ENCODE results near the gene LAMP1. TPM values are rescaled to one million over a fixed set of nuclear protein-coding genes. Genes with fewer than 3 reads are reported as not detected.
A peak's percentile ranks its signal among the peaks of the same experiment; 100 is the strongest.
"Not testable (repeated sequence)": the region's sequence is repeated elsewhere in the genome, so short reads cannot be mapped to it uniquely, and the experiment has no call there.

The LAMP1 gene
- total RNA-seq, 1 donor from 2014 or later, result 211 TPM

GRCh38 chr13:113327391-113327765, 30.3 kb downstream of the LAMP1 start:
- peak; percentile 59 for DNase-seq (ENCODE audit: low read depth)

GRCh38 chr13:113327766-113328471, 30.9 kb downstream of the LAMP1 start:
- DNase-seq (ENCODE audit: low read depth), result peak; percentile 74

- no peak for DNase-seq (ENCODE audit: low read depth)
Measured at GRCh38 chr13:113328851-113329250, 31.8 kb downstream of the LAMP1 start.

- DNase-seq (ENCODE audit: low read depth), result no peak
Measured at GRCh38 chr13:113329656-113330312, 32.7 kb downstream of the LAMP1 start.

GRCh38 chr13:113332615-113333014, 35.6 kb downstream of the LAMP1 start:
- DNase-seq (ENCODE audit: low read depth), result no peak

- no peak for DNase-seq (ENCODE audit: low read depth)
Measured at GRCh38 chr13:113333076-113333475, 36.0 kb downstream of the LAMP1 start.

GRCh38 chr13:113337556-113337955, 40.5 kb downstream of the LAMP1 start:
- DNase-seq (ENCODE audit: low read depth), result peak; percentile 70

- no peak for DNase-seq (ENCODE audit: low read depth)
Measured at GRCh38 chr13:113337976-113338375, 40.9 kb downstream of the LAMP1 start.

- DNase-seq (ENCODE audit: low read depth), result no peak
Measured at GRCh38 chr13:113338451-113338850, 41.4 kb downstream of the LAMP1 start.

- DNase-seq (ENCODE audit: low read depth), result no peak
Measured at GRCh38 chr13:113342820-113343691, 46.0 kb downstream of the LAMP1 start.

- DNase-seq (ENCODE audit: low read depth), result no peak
Measured at GRCh38 chr13:113343692-113343968, 46.6 kb downstream of the LAMP1 start.

GRCh38 chr13:113345486-113345885, 48.4 kb downstream of the LAMP1 start:
- DNase-seq (ENCODE audit: low read depth), result no peak

- DNase-seq (ENCODE audit: low read depth), result not testable (repeated sequence)
Measured at GRCh38 chr13:113347736-113348225, 50.7 kb downstream of the LAMP1 start.

- DNase-seq (ENCODE audit: low read depth), result no peak
Measured at GRCh38 chr13:113348591-113348990, 51.6 kb downstream of the LAMP1 start.

- DNase-seq (ENCODE audit: low read depth), result no peak
Measured at GRCh38 chr13:113349050-113349449, 52.0 kb downstream of the LAMP1 start.

GRCh38 chr13:113349491-113349890, 52.5 kb downstream of the LAMP1 start:
- DNase-seq (ENCODE audit: low read depth), result no peak

GRCh38 chr13:113350065-113350937, 53.3 kb downstream of the LAMP1 start:
- DNase-seq (ENCODE audit: low read depth), result no peak

GRCh38 chr13:113350938-113351335, 53.9 kb downstream of the LAMP1 start:
- no peak for DNase-seq (ENCODE audit: low read depth)

- DNase-seq (ENCODE audit: low read depth), result no peak
Measured at GRCh38 chr13:113351514-113352026, 54.5 kb downstream of the LAMP1 start.

GRCh38 chr13:113353254-113353653, 56.2 kb downstream of the LAMP1 start:
- DNase-seq (ENCODE audit: low read depth), result no peak
